Measurements from ENCODE around the gene USP10.

GRCh38 chr16:84815462-84815861 is 115.7 kb downstream of the USP10 start:
- TF ChIP-seq EZH2 (IDR thresholded peaks at IDR 0.05; ENCODE audit: borderline replicate concordance, low read depth, low read length, severe bottlenecking), result no peak
- TF ChIP-seq POLR2A (IDR thresholded peaks at IDR 0.05; ENCODE audit: low read depth, low read length), result no peak
- TF ChIP-seq CTCF (IDR thresholded peaks at IDR 0.05; ENCODE audit: extremely low read depth in 1 of 2, insufficient read depth in 1 of 2, low read depth in 1 of 2, low read length in 2 of 2), result no peak

Measured in endothelial cell of umbilical vein (primary cell).